Panc1 (cell line): Measurements from ENCODE around the gene USO1. TPM values are rescaled to one million over a fixed set of nuclear protein-coding genes. Genes with fewer than 3 reads are reported as not detected.
"Not testable (repeated sequence)": the region's sequence is repeated elsewhere in the genome, so short reads cannot be mapped to it uniquely, and the experiment has no call there.

Source experiments
- ATAC-seq: fragments of 200-7000 bp; cut with Tn5 transposase; 2 replicates; pipeline ENCODE4 v1.9.1; 2020; ENCODE audit warnings: mild to moderate bottlenecking, moderate library complexity
- BruUV-seq: library from RNA; stranded (reverse); fragments of 400-500 nt; replicated peaks from 2 replicates; lab custom pipeline; 2021; lab: Mats Ljungman, UMichigan
- CTCF ChIA-PET: fragments of 300-600 bp; sonication (Branson Sonifier 250); formaldehyde crosslinking; loops from one replicate; lab custom pipeline; 2022; ENCODE audit warnings: antibody characterized with exemption; lab: Charles Lee
- POLR2A ChIA-PET: fragments of 300-600 bp; sonication (Branson Sonifier 250); formaldehyde crosslinking; loops from one replicate; lab custom pipeline; 2022; ENCODE audit warnings: antibody characterized with exemption; lab: Charles Lee
- DNase-seq: peaks from one replicate; pipeline ENCODE4 v3.0.0-alpha.2; 2010; ENCODE audit warnings: low read depth, low spot score
- H3K27ac ChIP-seq: 2 replicates; pipeline ENCODE4 v1.5.1; 2011; ENCODE audit warnings: mild to moderate bottlenecking, low read length, inconsistent platforms
- H3K27me3 ChIP-seq: fragments of 200-500 bp; sonication (Bioruptor generic); 2 replicates; pipeline ENCODE4 v1.6.0; 2014; ENCODE audit warnings: low read length, inconsistent platforms; ENCODE audit not compliant: control insufficient read depth, insufficient read depth
- H3K36me3 ChIP-seq: fragments of 200-500 bp; sonication (Bioruptor generic); 2 replicates; pipeline ENCODE4 v1.5.1; 2014; ENCODE audit warnings: inconsistent platforms, mild to moderate bottlenecking, low read length, moderate library complexity; ENCODE audit not compliant: control insufficient read depth, insufficient read depth
- H3K4me1 ChIP-seq: 2 replicates; pipeline ENCODE4 v1.5.1; 2011; ENCODE audit warnings: inconsistent platforms, mild to moderate bottlenecking, low read length, moderate library complexity; ENCODE audit not compliant: control insufficient read depth, insufficient read depth
- H3K4me3 ChIP-seq, 2 experiments: 2 replicates each; pipeline ENCODE4 v1.5.1; 2011 to 2012; ENCODE audit warnings: low read depth in 2 of 2, low read length in 2 of 2, mild to moderate bottlenecking in 2 of 2, inconsistent platforms in 1 of 2, moderate library complexity in 1 of 2
- H3K9me3 ChIP-seq: fragments of 200-500 bp; sonication (Bioruptor generic); 2 replicates; pipeline ENCODE4 v1.5.1; 2014; ENCODE audit warnings: low read depth, mild to moderate bottlenecking, inconsistent platforms, low read length, moderate library complexity; ENCODE audit not compliant: control insufficient read depth, insufficient read depth
- POLR2AphosphoS5 ChIP-seq: IDR thresholded peaks from 2 replicates; pipeline ENCODE4 v1.6.1; 2012; ENCODE audit warnings: mild to moderate bottlenecking, low read depth, low read length, moderate library complexity
- SIN3A ChIP-seq: IDR thresholded peaks from 2 replicates; pipeline ENCODE4 v1.6.1; 2012; ENCODE audit warnings: low read depth, mild to moderate bottlenecking, low read length, moderate library complexity, borderline replicate concordance; ENCODE audit not compliant: insufficient read depth
- TCF7L2 ChIP-seq: IDR thresholded peaks from 2 replicates; pipeline ENCODE4 v1.6.1; 2011; ENCODE audit warnings: mild to moderate bottlenecking, low read depth, low read length, inconsistent platforms
- in situ Hi-C: cut with HindIII; loops from 2 replicates; pipeline ENCODE4 v1.10.0; 2016; ENCODE audit warnings: low sequenced_read_pairs, low pct_unique_long_range_greater_than_20kb
- intact Hi-C: fragments of 100-400 bp; cut with micrococcal nuclease; formaldehyde crosslinking; loops from one replicate; pipeline ENCODE4 v1.10.0; 2022; ENCODE audit not compliant: unreplicated experiment
- total RNA-seq: library from RNA; stranded (reverse); gene quantifications from one replicate; pipeline ENCODE4 v1.2.1, GENCODE V29; 2021; ENCODE audit not compliant: unreplicated experiment
- TF ChIP-seq, protein P1 (sequence below), 2 experiments: IDR thresholded peaks; 2 replicates each; pipeline ENCODE4 v1.6.1; 2011 to 2012; ENCODE audit warnings: low read depth in 2 of 2, control low read depth in 1 of 2, low read length in 1 of 2, mild to moderate bottlenecking in 1 of 2, moderate library complexity in 1 of 2; ENCODE audit not compliant: insufficient read depth in 1 of 2
- TF ChIP-seq, protein P2 (sequence below): fragments of 450-650 bp; IDR thresholded peaks from 2 replicates; pipeline ENCODE4 v1.5.1; 2017; ENCODE audit warnings: mild to moderate bottlenecking

USO1 gene
- total RNA-seq, 1 experiment from 2014 or later: 50.0 TPM

DNA sequence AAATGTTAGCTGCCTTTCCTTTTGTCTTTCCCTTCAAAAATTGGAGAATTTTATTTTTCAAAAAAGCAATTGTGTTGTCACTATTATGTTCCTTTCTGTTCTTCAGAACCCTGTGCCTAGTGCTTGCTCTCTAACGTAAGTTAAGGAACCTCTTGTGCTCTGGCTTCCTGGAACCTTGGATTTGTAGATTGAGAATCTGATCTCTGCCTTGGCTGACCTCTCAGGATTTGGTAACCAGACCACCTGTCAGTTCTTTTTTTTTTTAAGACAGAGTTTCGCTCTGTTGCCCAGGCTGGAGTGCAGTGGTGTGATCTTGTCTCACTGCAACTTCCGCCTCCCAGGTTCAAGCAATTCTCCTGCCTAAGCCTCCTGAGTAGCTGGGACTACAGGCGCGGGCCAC is 32.3 kb upstream of the USO1 start:
- POLR2A ChIA-PET, H3K27ac ChIP-seq, H3K4me3 ChIP-seq, BruUV-seq, CTCF ChIA-PET, in situ Hi-C loops, DNase-seq, ATAC-seq, H3K9me3 ChIP-seq, intact Hi-C loops, H3K27me3 ChIP-seq, H3K36me3 ChIP-seq, H3K4me1 ChIP-seq: not testable (repeated sequence)

DNA sequence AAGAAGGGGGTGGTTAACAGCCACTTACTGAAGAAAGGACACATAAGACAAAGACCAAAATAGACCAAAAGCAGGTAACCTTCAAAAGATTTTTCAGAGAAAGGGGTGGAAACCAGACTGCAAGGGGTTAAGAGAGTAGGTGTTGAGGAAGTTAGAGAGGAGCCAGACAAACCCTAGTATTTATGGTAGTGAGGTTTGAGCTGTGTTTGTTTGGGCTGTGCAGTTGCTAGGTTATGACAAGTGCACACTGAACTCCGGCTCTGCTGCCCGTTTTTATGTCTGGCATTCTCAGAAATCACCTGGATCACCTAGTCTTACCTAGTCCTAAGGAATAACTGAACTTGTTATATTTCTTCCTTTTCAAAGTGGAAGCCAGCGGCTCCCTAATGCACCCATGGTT is 28.3 kb upstream of the USO1 start:
- in situ Hi-C loops: no loop called here
- no peaks in the 10 kb centered on the region for H3K27me3 ChIP-seq
- ATAC-seq (no peak), DNase-seq (no peak)
- no peaks in the 10 kb centered on the region for H3K36me3 ChIP-seq
- ChIA-PET POLR2A (no interaction called here), CTCF (no interaction called here)
- H3K4me1 ChIP-seq: no peaks in the 10 kb centered on the region
- BruUV-seq: no TSS peak
- H3K27ac ChIP-seq: no peak overlapping the region
- intact Hi-C loops: no loop called here
- no peak for TF ChIP-seq SIN3A
- no peak for TF ChIP-seq POLR2AphosphoS5
- TF ChIP-seq, protein P1, sequence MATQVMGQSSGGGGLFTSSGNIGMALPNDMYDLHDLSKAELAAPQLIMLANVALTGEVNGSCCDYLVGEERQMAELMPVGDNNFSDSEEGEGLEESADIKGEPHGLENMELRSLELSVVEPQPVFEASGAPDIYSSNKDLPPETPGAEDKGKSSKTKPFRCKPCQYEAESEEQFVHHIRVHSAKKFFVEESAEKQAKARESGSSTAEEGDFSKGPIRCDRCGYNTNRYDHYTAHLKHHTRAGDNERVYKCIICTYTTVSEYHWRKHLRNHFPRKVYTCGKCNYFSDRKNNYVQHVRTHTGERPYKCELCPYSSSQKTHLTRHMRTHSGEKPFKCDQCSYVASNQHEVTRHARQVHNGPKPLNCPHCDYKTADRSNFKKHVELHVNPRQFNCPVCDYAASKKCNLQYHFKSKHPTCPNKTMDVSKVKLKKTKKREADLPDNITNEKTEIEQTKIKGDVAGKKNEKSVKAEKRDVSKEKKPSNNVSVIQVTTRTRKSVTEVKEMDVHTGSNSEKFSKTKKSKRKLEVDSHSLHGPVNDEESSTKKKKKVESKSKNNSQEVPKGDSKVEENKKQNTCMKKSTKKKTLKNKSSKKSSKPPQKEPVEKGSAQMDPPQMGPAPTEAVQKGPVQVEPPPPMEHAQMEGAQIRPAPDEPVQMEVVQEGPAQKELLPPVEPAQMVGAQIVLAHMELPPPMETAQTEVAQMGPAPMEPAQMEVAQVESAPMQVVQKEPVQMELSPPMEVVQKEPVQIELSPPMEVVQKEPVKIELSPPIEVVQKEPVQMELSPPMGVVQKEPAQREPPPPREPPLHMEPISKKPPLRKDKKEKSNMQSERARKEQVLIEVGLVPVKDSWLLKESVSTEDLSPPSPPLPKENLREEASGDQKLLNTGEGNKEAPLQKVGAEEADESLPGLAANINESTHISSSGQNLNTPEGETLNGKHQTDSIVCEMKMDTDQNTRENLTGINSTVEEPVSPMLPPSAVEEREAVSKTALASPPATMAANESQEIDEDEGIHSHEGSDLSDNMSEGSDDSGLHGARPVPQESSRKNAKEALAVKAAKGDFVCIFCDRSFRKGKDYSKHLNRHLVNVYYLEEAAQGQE (IDR thresholded peaks at IDR 0.05; ENCODE audit: insufficient read depth in 1 of 2, low read depth in 2 of 2, low read length in 1 of 2): no peak
- TF ChIP-seq, protein P2, sequence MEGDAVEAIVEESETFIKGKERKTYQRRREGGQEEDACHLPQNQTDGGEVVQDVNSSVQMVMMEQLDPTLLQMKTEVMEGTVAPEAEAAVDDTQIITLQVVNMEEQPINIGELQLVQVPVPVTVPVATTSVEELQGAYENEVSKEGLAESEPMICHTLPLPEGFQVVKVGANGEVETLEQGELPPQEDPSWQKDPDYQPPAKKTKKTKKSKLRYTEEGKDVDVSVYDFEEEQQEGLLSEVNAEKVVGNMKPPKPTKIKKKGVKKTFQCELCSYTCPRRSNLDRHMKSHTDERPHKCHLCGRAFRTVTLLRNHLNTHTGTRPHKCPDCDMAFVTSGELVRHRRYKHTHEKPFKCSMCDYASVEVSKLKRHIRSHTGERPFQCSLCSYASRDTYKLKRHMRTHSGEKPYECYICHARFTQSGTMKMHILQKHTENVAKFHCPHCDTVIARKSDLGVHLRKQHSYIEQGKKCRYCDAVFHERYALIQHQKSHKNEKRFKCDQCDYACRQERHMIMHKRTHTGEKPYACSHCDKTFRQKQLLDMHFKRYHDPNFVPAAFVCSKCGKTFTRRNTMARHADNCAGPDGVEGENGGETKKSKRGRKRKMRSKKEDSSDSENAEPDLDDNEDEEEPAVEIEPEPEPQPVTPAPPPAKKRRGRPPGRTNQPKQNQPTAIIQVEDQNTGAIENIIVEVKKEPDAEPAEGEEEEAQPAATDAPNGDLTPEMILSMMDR: no peak
- TF ChIP-seq TCF7L2: no peak
- H3K9me3 ChIP-seq: no peaks in the 10 kb centered on the region
- no peak overlapping the region for H3K4me3 ChIP-seq

DNA sequence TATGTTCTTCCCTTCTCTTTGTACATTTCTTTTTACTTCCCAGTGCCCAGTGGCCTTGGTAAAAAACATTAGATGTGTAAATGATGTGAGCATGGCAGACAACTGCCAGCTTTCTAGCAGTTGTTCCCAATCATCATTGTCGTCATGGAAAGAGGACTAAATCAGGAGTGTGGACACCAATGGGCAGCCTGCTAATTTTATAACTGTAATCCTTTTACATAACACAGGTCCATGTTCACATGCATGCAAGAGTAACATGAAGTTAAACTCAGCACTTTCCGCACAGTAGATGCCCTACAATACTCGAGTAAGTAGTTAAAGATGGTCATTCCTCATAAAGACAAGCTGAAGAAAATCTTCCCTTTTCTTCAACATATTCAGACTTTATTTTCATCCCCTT is 27.8 kb upstream of the USO1 start:
- H3K9me3 ChIP-seq: no peaks in the 10 kb centered on the region
- H3K27me3 ChIP-seq: no peaks in the 10 kb centered on the region
- ChIA-PET CTCF (no interaction called here), POLR2A (no interaction called here)
- no peak overlapping the region for H3K27ac ChIP-seq
- TF ChIP-seq, protein P1 (IDR thresholded peaks at IDR 0.05; ENCODE audit: insufficient read depth in 1 of 2, low read depth in 2 of 2, low read length in 1 of 2): no peak
- no peak for TF ChIP-seq SIN3A
- TF ChIP-seq, protein P2: no peak
- DNase-seq (no peak), ATAC-seq (no peak)
- intact Hi-C loops (no loop called here), in situ Hi-C loops (no loop called here)
- no TSS peak for BruUV-seq
- H3K36me3 ChIP-seq: no peaks in the 10 kb centered on the region
- no peaks in the 10 kb centered on the region for H3K4me1 ChIP-seq
- H3K4me3 ChIP-seq: no peak overlapping the region
